Subcutaneous adipose tissue (tissue), 4 donors: ENCODE results near the gene NRXN3. TPM values are rescaled to one million over a fixed set of nuclear protein-coding genes. Genes with fewer than 3 reads are reported as not detected.

Experiments
- total RNA-seq, 4 donors: library from RNA; depleted of rRNA; stranded (reverse); fragments of >200 nt; gene quantifications; one replicate each; pipeline ENCODE4 v1.1.0, GENCODE V29; 2016
- TF ChIP-seq, protein P1 (sequence below): fragments of 450-650 bp; IDR thresholded peaks from one replicate; pipeline ENCODE4 v1.5.1; 2016; ENCODE audit warnings: low read depth, mild to moderate bottlenecking, control low read depth, antibody characterized with exemption, moderate library complexity

NRXN3 gene
- total RNA-seq, 4 donors from 2014 or later, result 0.57 to 2.4 (median 1.1) TPM; not detected in 1

DNA sequence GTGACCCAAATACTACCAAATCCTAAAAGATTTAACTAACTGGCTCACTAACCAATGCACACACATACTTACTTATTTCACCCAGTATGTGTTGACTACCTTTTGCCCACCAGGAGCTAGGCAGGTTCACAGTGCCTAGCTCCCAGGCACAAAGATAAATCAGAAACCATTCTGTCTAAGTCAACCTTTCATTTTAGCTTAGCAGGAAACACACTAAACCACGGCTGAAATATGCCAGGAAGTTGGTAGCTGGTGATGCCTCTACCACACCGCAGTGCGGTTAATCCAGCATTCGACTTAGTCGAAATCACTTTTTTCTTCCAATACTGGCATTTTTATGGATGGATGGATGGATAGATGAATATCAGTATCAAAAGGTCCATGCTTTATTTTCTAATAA lies 1443.5 kb downstream of the NRXN3 start:
- TF ChIP-seq, protein P1, sequence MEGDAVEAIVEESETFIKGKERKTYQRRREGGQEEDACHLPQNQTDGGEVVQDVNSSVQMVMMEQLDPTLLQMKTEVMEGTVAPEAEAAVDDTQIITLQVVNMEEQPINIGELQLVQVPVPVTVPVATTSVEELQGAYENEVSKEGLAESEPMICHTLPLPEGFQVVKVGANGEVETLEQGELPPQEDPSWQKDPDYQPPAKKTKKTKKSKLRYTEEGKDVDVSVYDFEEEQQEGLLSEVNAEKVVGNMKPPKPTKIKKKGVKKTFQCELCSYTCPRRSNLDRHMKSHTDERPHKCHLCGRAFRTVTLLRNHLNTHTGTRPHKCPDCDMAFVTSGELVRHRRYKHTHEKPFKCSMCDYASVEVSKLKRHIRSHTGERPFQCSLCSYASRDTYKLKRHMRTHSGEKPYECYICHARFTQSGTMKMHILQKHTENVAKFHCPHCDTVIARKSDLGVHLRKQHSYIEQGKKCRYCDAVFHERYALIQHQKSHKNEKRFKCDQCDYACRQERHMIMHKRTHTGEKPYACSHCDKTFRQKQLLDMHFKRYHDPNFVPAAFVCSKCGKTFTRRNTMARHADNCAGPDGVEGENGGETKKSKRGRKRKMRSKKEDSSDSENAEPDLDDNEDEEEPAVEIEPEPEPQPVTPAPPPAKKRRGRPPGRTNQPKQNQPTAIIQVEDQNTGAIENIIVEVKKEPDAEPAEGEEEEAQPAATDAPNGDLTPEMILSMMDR, result no peak

DNA sequence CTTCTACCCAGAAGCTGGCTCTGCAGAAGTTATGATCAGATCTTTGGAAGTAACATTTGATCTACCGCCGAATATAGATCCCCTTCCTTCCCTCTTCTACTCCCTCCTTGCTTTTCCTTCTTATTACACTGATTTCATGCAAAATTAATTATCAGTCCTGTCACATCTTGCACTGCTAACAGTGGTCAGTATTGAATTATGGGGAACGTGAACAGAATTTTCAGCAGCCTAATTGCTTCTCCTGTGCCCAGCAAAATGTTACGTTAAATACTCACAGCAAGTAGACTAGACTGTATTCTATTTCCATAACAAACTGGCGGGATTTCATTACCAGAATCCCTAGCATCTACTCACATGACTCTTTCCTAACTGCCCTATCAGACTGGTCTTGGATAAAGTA lies 1444.3 kb downstream of the NRXN3 start:
- TF ChIP-seq, protein P1, result no peak

DNA sequence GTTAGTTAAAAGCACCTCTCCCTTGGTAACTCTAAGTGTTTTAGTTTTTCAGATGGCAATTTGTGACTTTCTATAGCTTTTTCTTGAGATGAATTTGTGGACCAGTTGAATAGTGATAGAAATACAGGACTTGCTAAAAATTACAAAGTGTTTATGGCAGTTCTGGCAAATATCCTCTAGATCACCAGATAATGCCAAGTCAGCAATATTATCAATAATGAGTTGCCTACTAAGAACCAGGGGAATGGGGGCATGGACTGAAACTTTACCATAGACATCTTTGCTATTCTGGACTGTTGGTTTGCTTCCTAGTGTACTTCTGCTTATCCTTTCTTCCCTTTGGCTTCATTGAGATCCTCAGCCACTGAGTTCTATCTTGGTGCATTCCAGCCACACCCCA lies 1456.9 kb downstream of the NRXN3 start:
- TF ChIP-seq, protein P1, result no peak

DNA sequence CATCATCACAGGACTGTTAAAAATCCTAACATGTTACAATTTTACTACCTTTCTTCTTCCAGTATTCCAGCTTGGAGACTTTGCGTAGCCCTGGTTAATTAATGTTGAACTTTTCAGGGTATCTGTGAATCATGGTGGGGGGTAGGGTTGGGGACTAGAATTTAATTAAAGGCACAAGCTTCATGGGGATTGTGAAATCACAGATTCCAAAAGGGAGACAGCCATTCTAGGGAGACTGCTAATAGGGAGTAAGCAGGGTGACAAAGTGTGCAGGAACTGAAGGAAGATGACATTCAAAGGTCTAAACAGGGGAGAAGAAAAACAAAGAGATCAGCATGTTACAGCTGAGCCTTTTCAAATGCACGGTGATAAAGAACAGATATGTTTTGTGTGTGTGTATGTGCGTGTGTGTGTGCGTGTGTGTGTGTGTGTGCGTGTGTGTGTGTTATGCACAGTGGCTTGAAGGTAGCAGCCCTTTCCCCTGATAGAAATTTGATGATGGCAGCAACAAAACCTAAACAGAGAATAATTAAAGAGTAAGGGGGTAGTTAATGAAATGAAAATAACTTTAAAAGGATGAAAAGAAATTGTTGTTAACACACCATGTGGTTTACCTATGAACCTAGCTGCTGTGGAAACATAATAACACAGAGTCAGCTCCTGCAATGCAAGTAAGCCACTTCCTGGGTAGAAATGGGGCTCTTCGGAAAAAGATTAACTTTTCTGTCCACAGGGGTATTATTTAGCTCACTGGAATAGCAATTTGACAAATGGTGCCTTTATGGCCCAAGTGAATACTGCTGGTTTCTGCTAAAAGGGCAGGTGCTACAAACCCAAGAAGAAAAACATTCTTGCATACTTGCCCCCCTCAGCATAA lies 1459.5 kb downstream of the NRXN3 start:
- TF ChIP-seq, protein P1, result no peak

DNA sequence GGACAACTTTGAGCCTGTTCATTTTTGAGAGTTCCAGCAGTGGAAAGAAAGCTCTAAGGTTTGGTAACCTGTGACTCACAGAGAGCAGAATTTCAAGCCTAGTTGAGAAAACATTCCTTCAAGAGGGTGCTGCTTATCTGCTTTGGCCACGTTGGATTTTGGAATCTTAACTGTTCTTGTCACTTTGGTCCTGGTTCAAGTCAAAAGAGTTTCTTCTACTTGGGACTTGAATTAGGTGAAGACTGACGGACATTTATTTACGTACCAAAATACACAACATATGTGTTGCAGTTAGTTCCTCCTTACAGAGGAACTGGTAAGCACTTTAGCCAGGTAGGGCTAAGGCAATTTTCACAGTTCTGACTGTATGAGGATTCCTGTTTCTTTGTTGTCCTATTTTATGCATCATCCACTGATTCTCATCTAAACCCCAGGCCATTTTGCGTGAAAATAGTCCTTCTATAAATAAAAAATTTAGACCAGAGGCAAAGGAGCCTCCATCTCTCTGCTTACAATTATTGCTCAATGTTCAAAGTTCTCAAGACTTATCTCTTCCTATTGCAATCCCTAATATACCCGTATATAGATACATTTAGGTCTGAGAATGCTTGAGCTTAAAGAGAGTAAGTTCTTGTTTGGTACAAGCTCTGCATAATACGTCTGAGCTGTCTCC lies 1460.3 kb downstream of the NRXN3 start:
- TF ChIP-seq, protein P1, result no peak

DNA sequence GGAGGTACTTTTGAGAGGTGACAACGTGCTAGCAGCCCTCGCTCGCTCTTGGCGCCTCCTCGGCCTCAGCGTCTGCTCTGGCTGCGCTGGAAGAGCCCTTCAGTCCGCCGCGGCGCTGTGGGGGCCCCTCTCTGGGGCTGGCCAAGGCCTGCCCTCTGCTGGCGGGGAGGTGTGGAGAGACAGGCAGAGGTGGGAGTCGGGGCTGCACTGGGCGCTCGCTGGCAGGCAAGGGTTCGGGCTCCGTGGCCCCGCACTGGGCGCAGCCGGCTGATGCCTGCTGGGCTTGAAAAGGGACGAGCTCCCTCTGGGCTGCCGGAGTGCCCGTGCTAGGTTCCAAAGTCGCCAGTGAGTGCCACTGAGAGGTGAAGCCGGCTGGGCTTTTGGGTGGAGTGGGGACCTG lies 1461.1 kb downstream of the NRXN3 start:
- TF ChIP-seq, protein P1, result no peak

DNA sequence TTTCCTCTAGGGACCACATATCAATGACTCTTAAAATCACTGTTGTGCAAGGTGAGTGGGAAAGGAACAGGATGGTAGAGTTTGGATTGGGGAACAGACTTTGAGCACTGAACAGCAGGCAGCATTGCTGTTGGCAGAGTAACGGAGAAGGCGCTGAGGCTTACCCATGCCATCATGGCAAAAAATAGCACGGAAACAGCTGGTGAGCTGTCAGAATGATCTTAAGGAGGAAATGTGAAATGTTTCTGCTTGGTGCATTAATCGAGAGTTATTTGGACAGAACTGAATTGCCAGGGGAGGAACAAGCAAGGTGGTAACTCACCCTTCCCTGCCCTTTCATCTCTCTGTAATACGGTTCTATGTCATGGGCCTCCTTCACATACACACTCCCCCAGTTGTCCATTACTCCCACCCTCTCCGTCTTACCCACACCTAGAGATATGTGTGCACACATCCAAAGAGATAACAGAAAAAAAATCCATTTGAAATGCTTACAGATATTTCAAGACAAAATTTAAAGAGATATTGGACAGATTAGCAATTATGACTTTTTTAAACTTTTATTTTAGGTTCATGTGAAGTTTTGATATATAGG lies 1468.6 kb downstream of the NRXN3 start:
- TF ChIP-seq, protein P1, result no peak
